NCI-H2107 (cell line): ENCODE data around the gene RPTN.

ENCODE experiments used
- DNase-seq: peaks from one replicate; lab custom pipeline; 2025; lab: John Stamatoyannopoulos, UW

RPTN gene, protein sequence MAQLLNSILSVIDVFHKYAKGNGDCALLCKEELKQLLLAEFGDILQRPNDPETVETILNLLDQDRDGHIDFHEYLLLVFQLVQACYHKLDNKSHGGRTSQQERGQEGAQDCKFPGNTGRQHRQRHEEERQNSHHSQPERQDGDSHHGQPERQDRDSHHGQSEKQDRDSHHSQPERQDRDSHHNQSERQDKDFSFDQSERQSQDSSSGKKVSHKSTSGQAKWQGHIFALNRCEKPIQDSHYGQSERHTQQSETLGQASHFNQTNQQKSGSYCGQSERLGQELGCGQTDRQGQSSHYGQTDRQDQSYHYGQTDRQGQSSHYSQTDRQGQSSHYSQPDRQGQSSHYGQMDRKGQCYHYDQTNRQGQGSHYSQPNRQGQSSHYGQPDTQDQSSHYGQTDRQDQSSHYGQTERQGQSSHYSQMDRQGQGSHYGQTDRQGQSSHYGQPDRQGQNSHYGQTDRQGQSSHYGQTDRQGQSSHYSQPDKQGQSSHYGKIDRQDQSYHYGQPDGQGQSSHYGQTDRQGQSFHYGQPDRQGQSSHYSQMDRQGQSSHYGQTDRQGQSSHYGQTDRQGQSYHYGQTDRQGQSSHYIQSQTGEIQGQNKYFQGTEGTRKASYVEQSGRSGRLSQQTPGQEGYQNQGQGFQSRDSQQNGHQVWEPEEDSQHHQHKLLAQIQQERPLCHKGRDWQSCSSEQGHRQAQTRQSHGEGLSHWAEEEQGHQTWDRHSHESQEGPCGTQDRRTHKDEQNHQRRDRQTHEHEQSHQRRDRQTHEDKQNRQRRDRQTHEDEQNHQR

DNA sequence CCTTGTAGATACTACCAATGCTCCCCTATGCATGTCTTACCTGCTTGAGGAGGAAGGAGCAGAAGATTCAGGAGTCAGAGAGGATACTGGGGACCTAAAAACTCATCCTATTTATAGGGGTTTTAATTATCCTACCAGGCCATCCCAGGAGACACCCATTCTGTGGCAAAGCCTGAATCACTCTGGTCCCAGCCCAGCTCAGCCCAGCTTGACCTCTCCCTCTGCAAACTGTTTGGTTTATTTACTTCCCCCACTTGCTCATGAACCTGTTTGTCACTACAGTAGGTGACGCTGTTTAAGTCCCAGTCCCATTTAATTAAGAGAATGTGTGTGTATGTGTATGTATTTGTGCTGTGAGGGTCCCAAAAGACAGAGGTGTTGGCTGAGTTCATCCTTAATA, at the start of gene RPTN:
Gene RPTN, minus strand, starts transcription at position 85 of the 400 bp plus-strand sequence. CDS start 1,339 bp downstream, outside the sequence.
- DNase-seq = no peak

DNA sequence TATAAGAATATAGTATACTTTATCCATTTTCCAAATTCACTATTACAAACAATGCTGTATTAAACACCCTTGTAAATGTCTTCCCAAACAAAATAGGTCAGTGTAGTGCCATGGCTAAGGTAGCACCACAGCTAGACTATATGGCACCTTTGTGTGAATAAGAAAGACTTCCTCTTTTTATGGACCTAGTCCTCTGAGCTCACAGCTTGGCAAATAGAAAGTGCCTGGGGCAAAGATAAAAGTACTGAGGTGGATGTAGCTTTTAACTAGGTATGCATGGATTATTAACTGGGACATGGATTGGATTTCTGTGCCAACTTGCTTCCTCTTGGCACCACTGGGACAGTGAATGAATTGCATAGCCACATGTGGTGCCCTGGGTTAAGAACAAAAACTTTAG, 40.0 kb upstream of the RPTN start:
- no peak for DNase-seq

DNA sequence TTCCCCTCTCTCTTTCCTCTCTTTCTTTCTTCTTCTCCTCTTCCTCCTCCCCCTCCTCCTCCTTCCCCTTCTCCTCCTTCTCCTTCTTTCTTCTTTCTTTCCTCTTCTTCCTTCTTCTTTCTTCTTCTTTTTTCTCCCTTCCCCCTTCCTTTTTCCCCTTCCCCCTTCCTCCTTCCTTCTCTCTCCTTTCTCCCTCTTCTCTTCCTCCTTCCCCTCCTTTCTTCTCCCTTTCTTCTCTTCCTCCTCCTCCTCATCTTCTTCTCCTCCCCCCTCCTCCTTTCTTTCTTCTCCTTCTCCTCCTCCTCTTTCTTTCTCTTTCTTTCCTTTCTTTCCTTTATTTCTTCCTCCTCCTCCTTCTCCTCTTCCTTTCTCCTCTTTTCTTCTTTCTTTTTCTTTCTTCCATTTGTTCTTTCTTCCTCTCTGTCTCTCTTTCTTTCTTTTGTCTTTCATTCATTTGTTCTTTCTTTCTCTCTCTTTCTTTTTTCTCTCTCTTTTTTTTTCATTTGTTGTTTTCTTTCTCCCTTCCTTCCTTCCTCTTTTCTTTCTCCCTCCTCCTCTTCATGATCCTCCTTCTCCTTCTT, 38.4 kb upstream of the RPTN start:
- DNase-seq = no peak

DNA sequence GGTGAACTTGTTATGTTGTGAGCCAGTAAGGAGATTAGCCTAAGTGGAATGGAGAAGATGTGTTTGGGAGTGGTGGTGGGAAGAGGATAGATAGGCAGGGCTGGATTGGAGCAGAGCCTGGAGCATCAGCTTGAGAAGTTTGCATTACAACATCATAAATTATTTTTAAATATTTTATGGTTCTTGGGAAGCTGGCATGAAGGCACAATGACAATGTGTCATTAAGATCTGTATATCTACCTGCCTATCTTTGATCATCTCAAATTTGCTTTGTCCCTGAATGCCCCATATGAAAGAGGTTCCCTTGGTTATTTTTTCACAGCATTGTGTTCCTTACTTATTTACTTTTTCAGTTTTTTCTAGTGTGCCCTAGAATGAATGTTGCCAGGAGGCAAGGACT, 32.7 kb upstream of the RPTN start:
- no peak for DNase-seq

DNA sequence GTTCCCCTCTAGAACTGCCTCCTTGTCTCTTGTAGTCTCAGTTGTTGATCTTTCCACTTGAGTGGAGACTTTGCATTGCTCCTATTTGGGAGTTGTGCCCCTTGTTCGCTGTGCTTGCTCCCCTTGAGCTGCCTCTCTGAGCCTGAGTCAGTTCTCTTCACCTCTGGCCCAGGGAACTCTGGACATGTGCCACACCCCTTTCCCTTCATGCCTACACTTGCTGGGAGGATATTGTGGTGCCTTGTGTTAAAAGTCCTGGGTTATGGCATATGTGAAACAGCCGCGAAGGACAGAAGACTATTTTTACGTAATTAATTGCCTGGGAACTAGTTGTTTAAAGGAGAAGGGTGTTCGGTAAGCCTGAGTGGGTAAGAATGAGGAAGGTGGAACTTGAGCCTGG, 32.2 kb upstream of the RPTN start:
- no peak for DNase-seq

DNA sequence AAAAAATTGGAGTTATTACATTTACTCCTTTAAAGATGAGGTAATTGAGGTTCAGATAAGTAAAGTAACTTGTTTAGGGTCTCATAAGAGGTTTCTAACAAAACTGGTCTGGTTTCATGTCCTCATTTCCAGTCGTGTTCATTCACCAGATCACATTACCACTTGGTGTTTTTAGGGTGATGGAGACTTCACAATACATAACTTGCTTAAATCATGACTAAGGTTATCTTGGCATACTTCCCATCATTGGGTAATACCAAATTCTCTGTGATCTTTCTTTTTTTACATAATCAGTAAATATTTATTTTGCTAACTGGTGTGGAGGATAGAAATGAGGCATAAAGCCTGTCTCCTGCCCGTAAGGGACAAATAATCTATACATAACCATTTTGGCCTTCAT, 31.6 kb upstream of the RPTN start:
- no peak for DNase-seq

DNA sequence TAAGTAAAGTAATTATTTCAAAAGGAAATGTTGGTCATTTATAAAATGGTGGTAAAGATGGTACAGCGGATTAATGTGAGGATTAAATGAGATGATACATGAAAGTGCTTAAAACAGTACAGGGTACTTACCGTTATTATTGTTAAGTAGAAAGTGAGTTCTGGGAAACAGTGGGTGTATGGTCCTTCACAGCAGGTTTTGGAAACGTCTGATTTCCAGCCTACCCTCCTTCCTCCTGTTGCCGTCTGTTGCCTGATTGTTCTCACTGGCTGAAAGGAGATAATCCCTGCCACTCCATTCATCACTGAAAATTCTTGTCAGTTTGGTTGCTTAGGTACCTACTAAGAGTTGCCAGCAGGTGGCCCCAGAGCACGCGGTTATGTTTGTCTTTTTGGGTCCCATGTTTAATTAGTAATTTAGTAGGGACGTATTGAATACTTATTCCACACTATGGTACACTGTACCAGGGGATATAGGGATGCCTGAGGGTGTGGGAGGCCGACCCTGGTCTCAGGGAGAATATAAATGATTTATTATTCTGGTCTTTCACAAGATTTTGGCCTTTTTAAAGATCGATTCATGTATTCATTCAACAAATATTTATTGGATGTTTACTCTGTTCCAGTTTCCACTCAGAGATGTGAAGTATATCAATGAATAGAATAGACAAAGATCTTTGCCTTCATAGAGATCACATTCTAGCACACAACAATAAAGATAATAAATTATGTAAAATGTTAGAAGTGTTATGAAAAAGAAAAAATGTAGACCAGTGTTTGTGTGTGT, 30.8 kb upstream of the RPTN start:
- DNase-seq = no peak

DNA sequence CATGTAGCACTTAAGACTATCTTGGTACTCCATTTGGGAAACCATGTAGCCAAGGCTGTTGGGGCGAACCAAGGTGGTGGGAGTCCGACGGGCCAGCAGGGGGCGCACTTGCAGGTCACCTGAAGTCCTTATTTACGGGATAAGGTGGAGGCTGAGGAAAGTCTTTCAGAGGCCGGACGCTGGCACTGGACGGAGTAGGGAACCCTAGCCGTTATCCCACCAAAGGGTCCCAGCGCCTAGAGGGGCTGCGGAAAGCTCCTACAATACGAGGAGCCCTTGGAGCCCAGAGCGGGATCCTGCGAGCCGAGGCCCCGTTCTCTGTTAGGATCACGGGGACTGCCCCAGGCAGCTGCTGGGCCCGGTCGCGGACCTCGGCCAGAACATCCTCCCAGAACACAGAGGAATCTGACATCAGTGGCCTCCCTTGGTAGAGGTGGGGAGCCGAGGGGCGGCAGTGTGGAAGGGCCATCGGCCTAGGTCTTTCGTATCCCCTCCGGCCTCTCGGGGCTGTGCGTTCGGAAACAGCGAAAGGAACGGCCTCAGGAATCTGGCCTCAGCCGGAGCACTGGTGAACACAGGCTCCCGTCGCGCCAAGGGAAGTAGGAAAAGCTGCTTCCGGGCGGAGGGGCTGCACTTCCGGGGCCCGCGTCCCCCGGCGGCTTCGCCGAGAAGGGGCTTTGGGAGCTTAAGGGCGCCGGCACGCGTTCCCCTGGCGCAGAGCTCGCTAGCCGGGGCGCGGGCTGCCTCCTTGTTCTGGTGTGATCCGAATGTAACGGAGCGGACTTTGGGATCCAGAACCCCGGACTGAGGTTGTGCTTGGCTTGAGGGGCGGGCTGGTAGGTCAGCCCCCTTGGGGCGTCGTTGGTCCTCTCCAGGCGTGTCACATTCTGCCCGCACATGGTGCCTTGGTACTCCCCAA, 29.9 kb upstream of the RPTN start:
- no peak for DNase-seq

DNA sequence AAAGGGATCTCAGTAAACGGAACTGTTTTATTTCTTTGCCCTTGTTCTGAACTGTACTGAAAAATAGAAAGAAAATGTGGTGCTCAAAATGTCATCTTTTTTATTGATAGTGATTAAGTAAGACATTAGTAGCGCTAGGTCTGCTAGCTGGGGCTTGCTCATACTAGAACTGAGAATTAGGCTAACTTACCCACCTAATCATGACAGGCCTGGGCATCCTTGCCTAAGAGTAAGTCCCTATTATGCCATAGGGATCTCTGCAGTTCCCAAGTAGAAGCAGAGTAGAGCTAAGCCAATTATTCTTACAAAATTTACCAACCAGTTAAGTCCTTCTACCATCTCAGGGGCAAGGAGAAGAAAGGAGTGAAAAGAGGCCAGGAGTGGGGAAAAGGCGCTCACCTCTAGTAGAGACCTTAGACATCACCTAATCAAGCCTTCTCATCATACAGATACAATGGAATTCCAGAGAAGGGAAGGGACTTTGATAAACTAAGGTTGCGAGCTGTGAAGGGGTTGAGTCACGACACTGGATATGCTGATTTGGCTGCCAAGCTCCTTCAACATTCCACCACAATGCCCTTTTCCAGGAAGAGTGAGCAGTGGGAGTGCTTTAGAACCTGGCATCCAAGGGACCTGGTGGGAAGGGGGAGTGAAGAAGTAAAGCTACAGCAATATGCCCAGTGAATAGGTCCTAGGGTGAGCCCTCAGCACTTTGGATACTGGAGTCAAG, 27.7 kb upstream of the RPTN start:
- DNase-seq = no peak

DNA sequence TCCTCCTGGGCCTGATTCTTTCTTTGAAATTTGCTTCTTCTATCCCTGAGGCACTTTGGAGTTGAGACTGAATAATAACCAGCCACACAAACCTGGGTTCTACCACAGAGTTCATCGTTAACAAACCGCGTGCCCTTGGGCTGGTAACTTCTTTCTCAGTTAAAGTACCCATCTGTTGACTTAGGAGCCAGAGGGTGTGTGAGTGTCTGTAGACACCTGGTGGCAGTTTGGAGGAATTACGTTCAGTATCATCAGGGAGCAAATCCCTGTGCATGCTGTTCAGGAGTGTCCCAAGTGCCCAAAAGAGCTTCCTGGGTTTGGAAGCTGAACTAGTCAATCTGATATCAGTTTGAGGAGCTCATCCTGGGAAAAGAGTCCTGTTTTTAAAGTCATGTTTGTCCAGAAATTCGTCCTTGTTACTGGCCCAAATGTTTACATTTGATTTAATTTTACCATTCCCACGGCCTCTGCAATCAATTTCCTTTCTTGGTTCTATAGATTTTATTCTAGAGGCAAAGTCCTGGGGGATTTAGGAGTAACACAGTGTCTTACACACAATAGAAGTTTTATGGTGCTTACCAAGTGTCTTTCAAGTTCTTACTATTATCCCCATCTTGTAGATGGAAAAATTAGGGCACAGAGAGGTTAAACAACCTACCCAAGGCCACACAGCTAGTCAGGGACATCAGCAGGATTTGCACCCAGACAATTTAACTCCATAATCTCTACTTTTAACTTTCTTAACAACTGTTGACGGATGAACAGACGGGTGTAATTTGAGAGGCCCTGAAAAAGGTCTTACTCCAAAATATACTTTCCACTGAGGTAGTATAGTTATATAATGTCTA, 26.7 kb upstream of the RPTN start:
- no peak for DNase-seq

DNA sequence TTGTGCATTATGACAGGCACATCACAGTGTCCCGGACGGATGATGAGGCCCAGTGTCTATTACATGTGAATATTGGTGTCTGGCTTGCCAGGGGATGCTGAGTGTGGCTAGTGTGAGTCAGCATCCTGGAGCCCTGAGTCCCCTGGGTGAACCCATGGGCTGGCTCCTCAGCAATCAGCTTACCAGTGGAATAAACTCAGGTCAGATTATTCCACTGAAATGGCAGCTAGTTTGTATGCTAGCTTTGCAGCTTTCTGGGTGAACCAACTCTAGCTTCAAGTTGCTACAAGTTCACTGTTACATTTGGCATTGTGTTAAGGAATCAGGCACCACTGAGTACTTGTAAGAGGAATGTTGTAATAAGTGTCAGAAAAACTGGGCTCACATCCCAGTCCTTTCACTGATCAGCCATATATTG, 23.9 kb upstream of the RPTN start:
- no peak for DNase-seq

DNA sequence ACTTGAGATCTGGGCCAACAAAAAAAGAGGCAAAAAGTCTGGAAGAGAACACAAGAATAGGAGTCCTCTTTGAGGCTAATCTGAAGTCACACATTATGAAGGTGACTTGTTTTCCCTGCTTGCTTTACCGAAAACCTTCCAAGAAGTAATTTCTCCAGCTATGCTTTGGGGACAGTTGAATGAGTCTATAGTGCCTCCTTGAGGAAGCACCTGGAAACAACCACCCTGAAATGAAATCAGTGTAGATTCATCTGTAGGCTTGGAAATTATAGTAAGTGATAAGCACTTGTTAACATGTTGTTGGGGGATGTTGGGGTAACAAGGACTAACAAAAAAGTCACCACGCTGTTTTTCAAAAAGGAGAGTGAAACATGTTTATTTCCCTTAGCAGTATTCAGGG, 23.4 kb upstream of the RPTN start:
- no peak for DNase-seq

DNA sequence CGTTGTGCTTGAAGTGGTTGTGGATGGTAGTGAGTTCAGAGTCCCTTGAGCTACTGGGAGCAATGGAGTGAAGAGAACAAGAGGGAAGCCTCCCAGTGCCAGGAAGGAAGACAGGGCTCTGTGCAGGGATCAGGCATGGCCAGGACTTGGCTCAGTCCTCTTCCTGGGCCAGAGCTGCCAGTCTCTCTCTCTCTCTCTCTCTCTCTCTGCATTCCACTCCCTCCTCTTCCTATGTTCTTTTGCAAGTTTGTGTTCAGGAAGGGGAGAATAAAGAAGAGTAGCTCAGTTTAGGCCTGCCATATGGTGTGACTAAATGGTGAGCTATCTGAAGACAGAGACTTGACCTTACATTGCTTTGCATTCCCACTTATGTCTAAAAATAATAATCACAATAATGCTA, 20.5 kb upstream of the RPTN start:
- no peak for DNase-seq

DNA sequence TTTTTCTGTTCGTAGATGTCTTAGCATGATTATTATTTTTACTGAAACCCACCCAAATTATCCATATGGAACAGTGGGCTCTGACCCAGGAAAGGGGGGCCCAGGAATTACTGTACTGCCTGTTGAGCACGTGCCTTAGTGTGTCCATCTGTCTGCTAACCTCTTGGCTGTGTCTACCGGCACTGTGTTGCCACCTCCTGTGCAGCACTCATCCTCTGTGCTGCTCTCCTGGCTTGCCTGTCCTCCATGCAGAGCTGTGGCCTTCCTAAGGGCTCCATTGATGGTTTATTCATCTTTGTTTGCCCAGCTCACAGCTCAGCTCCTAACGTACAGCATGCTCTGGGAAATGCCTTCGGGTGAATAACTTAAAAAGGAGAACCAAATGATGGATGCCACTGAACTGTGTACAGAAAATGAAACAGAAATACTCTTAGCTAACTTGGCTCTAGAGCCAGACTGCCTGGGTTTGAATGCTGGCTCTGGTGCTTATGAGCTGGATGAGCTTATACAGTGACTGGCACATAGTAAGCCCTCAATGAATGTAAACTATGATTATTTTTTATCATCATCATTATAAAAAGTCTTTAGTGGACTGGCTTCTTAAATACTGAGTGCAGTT, 11.4 kb upstream of the RPTN start:
- no peak for DNase-seq

DNA sequence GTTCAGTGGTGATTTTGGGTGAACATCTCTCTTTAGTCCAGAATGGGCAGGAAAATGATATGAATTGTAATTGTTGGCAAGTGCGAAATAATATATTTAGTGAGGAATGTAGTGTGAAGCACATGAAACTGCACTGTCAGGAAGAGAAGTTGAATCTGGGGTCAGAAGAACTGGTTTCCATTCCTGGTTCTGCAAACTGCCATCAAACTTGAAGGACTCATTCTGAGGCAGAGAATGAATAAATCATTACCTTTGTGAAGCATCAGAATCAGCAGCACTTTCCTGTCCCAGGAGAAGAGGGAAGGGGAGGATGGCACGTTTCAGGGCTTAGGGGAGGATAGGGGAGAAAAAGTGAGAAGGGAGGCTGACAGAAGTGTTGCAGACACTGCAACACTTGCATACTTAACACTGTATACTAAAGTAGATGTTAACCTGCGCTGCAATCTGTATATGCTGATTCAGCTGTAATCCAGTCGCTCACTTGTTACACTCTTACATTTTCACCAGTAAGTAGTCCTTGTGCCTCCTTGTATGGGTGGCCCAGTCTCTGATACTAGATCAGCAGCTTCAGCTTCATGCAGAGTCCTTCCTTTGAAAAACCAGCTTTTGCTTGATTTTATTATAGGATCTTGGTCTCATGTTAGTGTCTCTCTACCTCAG, 10.5 kb upstream of the RPTN start:
- DNase-seq = no peak

DNA sequence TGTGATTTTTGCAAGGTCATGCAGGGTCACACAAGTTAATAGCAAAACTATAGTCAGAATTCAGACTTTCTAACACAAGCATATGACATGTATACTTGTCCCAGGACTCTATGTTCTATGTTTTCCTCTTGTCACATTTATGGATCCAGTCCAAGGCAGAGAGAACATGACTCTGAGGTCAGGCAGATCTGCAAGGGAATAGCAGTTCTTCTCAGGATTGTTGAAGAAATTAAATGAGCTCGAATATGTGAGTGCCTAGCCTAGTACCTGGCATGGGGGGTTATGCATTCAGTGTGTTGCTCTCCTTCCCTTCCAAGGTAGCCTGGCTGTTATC, 9.5 kb upstream of the RPTN start:
- DNase-seq = no peak

DNA sequence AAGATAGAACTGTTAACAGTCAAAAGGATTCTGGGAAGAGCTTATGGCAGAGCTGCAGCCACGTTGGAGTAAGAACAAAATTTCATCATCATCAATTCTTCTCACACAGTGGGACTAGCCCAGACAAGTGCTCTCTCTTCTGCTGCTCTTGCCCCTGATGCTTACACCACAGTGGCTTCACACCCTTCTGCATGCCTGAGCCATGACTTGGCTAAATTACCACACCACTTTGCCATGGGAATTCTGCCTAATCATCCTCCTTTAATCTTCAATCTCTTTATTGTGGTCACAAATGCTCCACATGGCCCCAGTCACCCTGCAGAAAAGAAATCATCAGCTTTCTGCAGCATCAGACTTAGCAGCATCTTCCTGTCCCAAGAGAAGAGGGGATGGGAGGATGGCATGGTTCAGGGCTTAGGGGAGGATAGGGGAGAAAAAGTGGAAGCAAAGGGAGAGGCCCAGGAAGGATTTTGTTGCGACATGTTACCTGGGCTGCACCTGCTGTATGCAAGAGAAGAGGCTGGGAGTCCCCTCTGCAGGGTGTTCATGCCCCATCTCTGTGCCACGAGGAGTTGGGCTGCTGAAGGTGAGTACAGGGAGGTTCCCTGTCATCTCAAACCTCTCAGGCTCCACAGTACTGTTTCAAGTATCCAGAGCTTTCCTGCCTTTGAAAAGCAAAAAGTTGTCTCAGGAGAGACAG, 9.0 kb upstream of the RPTN start:
- no peak for DNase-seq

DNA sequence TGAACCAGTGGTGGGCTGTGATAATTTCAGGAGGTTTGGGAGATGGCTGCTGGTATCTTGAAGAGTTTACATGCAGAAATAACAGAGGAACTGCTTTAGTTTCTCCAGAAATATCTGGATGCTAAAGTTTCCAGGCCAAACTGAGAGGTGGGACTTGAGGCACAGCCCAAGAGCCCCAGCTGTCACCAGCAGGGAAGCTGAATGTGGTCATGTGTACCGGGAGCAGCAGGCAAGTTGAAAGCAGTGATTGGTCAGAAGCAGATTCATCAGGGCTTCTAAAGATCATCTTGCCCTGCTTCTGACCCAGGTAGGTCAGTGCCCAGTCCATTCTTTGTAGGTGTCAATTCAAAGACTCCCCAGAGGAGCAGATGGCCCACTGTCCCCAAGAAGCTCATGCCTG, 7.9 kb upstream of the RPTN start:
- no peak for DNase-seq
